22Rv1 (cell line): ENCODE results near the gene PRAME.

Source experiments
- H3K27ac ChIP-seq: fragments of 450-650 bp; 2 replicates; pipeline ENCODE4 v1.5.1; 2017
- CTCF ChIP-seq: fragments of 450-650 bp; IDR thresholded peaks from 2 replicates; pipeline ENCODE4 v1.5.1; 2017; ENCODE audit warnings: mild to moderate bottlenecking
- ZFX ChIP-seq: fragments of 450-650 bp; IDR thresholded peaks from 2 replicates; pipeline ENCODE4 v1.6.1; 2017; ENCODE audit warnings: antibody characterized with exemption, borderline replicate concordance

Gene PRAME

DNA sequence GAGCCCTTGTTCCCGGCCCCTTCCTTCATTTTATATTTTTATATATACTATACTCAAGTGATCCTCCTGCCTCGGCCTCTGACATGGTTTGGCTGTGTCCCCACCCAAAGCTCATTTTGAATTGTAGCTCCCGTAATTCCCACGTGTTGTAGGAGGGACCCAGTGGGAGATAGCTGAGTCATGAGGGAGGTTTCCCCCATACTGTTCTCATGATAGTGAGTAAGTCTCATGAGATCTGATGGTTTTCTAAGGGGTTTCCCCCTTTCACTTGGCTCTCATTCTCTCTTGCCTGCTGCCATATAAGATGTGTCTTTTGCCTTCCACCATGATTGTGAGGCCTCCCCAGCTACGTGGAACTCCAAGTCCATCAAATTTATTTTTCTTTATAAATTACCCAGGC is 31.8 kb downstream of the PRAME start:
- H3K27ac ChIP-seq = no peak overlapping the region
- TF ChIP-seq CTCF (no peak), ZFX (no peak)

DNA sequence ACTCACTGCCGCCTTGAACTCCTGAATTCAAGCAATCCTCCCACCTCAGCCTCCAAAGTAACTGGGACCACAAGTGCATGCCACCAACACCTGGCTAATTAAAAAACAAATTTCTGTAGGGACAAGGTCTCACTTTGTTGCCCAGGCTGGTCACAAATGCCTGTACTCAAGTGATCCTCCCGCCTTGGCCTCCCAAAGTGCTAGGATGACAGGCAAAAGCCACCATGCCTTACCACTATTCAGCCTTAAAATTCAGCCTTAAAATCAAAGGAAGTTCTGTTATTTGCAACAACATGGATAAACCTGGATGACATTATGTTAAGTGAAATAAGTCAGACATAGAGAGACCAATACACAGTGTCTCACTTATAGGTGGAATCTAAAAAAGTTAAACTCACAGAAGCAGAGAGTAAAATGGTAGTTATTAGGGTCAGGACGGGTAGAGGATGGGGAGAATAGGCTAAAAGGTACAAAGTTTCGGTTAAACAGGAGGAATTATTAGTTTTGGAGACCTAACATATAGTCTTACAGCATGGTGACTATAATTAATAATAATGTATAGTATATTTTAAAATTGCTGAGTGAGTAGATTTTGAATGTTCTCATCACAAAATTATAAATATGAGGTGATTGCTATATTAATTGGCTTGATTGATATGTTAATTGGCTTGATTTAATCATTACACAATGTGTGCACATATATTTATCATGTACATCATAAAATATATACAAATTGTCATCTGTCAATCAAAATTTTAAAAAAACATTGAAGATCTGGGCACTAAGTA is 32.7 kb downstream of the PRAME start:
- no peak overlapping the region for H3K27ac ChIP-seq
- TF ChIP-seq ZFX = no peak
- no peak for TF ChIP-seq CTCF

GRCh38 chr22:22523494-22523893 is 35.6 kb downstream of the PRAME start:
- TF ChIP-seq CTCF (no peak), ZFX (no peak)
- no peak overlapping the region for H3K27ac ChIP-seq

DNA sequence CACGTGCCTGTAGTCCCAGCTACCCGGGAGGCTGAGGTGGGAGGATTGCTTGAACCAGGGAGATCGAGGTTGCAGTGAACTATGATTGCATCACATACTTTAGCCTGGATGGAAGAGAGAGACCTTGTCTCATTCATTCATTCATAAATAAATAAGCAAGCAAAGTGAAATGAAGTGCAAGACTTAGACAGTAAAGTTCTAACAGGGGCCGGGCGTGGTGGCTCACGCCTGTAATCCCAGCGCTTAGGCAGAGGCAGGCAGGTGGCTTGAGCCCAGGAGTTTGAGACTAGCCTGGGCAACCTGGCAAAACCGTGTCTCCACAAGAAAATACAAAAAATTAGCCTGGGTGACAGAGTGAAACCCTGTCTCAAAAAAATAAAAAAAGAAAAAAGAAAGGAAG is 37.4 kb downstream of the PRAME start:
- TF ChIP-seq ZFX (no peak), CTCF (no peak)
- no peak overlapping the region for H3K27ac ChIP-seq

- H3K27ac ChIP-seq = no peak overlapping the region
- TF ChIP-seq CTCF (no peak), ZFX (no peak)
Observed at GRCh38 chr22:22520667-22521602, 38.1 kb downstream of the PRAME start.

- H3K27ac ChIP-seq = peak within 1 kb of the TSS; percentile 51
- TF ChIP-seq CTCF = no peak
- no peak for TF ChIP-seq ZFX
Observed at GRCh38 chr22:22520020-22520656, 38.9 kb downstream of the PRAME start, which contains the start of gene ZNF280A. Gene ZNF280A, minus strand, starts transcription at chr22:22520270. Its CDS starts 4,640 bp downstream, at chr22:22515630.
